AG09319 (cell line): ENCODE data around the gene KAT2B.

ENCODE experiments used
- DNase-seq: peaks from one replicate; pipeline ENCODE4 v3.0.0-alpha.2; 2010; ENCODE audit warnings: low read depth; ENCODE audit errors: extremely low read depth
- TF ChIP-seq, protein P1 (sequence below): IDR thresholded peaks from 2 replicates; pipeline ENCODE4 v1.5.1; 2011; ENCODE audit warnings: low read depth, mild to moderate bottlenecking, inconsistent platforms, low read length, moderate library complexity

The KAT2B gene

DNA sequence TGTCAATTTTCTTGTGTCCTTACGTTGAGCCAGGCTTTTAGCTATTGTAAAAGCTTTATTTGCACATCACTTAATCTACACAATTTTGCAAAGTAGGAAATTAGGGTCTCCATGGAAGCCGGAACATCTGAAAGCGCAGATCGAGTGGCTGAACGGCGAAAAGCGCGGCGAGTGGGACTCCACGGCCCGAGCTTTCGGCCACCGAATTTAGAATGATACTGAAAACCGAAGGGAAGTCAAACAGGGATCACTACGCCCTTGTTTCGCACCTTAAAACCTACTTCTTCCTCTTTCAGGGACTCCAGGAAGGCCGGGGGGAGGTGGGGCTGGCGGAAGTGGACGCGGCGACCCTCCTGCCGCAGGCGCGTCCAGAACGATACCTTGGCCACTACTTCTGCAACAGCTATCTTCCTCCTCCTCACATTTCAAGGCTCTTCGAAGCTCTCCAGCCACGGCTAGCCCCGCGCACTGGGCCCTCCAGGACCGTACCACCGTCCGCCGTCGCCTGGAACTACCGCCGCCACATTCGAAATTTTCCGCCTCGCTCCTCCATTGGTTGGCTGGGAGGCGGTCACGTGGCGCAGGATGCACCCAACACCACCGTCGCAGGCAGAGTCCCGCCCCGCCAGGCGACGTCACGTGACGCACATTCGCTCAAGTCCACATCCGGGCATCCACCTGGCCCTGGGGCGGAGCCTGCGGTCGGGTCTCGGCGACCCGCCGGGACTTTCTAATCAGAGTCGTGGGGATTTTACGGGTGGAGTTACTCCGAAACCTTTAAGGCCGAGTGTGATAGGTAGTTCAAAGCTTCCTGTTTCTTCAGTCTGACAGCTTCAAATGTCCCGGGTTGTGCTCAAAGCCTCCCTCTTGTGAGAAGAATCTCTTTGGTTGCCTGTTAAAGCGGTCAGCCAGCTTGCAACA lies 145.7 kb downstream of the KAT2B start, which contains the start of gene SGO1:
Gene SGO1, minus strand, starts transcription at position 528 of the 921 bp plus-strand sequence. CDS start 2,179 bp downstream, outside the sequence.
- DNase-seq: peak; percentile 91
- TF ChIP-seq, protein P1, sequence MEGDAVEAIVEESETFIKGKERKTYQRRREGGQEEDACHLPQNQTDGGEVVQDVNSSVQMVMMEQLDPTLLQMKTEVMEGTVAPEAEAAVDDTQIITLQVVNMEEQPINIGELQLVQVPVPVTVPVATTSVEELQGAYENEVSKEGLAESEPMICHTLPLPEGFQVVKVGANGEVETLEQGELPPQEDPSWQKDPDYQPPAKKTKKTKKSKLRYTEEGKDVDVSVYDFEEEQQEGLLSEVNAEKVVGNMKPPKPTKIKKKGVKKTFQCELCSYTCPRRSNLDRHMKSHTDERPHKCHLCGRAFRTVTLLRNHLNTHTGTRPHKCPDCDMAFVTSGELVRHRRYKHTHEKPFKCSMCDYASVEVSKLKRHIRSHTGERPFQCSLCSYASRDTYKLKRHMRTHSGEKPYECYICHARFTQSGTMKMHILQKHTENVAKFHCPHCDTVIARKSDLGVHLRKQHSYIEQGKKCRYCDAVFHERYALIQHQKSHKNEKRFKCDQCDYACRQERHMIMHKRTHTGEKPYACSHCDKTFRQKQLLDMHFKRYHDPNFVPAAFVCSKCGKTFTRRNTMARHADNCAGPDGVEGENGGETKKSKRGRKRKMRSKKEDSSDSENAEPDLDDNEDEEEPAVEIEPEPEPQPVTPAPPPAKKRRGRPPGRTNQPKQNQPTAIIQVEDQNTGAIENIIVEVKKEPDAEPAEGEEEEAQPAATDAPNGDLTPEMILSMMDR: peak; percentile 16

GRCh38 chr3:20186600-20187004 lies 146.4 kb downstream of the KAT2B start:
- TF ChIP-seq, protein P1: no peak
- no peak for DNase-seq

GRCh38 chr3:20190991-20191390 lies 150.7 kb downstream of the KAT2B start:
- DNase-seq: no peak
- TF ChIP-seq, protein P1: no peak

DNA sequence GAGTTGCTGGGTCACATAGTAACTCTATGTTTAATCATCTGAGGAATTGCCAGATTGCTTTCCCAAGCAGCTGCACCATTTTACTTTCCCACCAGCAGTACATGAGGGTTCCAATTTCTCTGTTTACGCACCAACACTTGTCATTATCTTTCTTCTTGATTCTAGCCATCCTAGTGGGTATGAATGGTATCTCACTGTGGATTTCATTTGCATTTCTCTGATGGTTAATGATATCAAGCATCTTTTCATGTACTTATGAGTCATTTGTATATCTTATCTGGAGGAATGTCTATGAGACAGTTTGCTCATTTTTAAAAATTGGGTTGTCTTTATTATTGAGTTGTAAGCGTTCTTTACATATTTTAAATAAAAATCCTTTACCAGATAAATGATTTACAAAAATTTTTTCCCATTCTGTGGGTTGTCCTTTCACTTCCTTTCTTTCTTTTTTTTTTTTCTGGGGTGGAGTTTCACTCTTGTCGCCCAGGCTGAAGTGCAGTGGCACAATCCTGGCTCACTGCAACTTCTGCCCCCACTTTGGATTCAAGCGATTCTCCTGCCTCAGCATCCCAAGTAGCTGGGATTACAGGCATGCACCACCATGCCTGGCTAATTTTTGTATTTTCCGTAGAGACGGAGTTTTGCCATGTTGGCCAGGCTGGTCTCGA lies 154.7 kb downstream of the KAT2B start:
- DNase-seq: no peak
- TF ChIP-seq, protein P1: no peak

DNA sequence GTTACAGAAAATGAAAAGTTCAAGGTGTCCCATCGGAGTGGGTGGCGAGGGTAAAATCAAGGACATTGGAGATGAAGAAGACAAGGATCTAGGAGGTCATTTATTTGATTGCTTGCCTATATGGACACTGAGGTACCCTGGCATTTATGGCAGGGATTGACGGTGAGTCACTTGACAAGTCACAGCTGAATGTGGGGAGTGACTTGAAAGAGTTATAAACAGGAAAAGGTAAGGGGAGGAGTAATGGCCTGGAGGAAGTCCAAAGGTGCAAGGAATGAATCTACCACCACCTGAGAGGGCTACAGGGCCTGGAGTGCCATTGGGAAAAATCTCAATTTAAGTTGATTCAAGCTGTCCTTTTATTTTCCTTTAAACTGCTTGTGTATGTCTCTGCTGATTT lies 157.5 kb downstream of the KAT2B start:
- TF ChIP-seq, protein P1: no peak
- DNase-seq: no peak

GRCh38 chr3:20201143-20201542 lies 160.9 kb downstream of the KAT2B start:
- DNase-seq: no peak
- TF ChIP-seq, protein P1: no peak
